DND-41 (cell line): ENCODE results near the gene DDX43.

Experiments used
- ATAC-seq: fragments of 200-7000 bp; cut with Tn5 transposase; 3 replicates; pipeline ENCODE4 v1.9.1; 2021; ENCODE audit warnings: low read depth; ENCODE audit not compliant: insufficient read depth
- DNase-seq: peaks from one replicate; pipeline ENCODE4 v3.0.0-alpha.2; 2020
- H2AFZ ChIP-seq: 2 replicates; pipeline ENCODE4 v1.6.0; 2012; ENCODE audit warnings: low read depth, low read length
- H3K27ac ChIP-seq: 2 replicates; pipeline ENCODE4 v1.5.1; 2012; ENCODE audit warnings: low read length, inconsistent platforms
- H3K27me3 ChIP-seq: fragments of 200-600 bp; sonication (generic); 2 replicates; pipeline ENCODE4 v1.6.0; 2012; ENCODE audit warnings: low read length, mild to moderate bottlenecking, inconsistent platforms; ENCODE audit not compliant: insufficient read depth, poor library complexity
- H3K36me3 ChIP-seq: 2 replicates; pipeline ENCODE4 v1.5.1; 2012; ENCODE audit warnings: low read length, inconsistent platforms; ENCODE audit not compliant: insufficient read depth
- H3K4me1 ChIP-seq: 2 replicates; pipeline ENCODE4 v1.5.1; 2012; ENCODE audit warnings: mild to moderate bottlenecking, low read length; ENCODE audit not compliant: insufficient read depth
- H3K4me2 ChIP-seq: 2 replicates; pipeline ENCODE4 v1.6.0; 2012; ENCODE audit warnings: mild to moderate bottlenecking, moderate library complexity, low read length, inconsistent platforms; ENCODE audit not compliant: insufficient read depth
- H3K4me3 ChIP-seq, 2 experiments: fragments of 200-600 bp in 1 of 2; shearing (Covaris generic) in 1 of 2; 2 replicates each; pipeline ENCODE4 v1.5.1; 2012 to 2016; ENCODE audit warnings: inconsistent platforms in 2 of 2, low read length in 2 of 2, mild to moderate bottlenecking in 2 of 2, low read depth in 1 of 2, moderate library complexity in 1 of 2
- H3K79me2 ChIP-seq: 2 replicates; pipeline ENCODE4 v1.6.0; 2012; ENCODE audit warnings: low read length, inconsistent platforms; ENCODE audit not compliant: insufficient read depth
- H3K9ac ChIP-seq: 2 replicates; pipeline ENCODE4 v1.6.0; 2012; ENCODE audit warnings: low read depth, mild to moderate bottlenecking, inconsistent platforms, low read length, moderate library complexity
- H3K9me3 ChIP-seq: 2 replicates; pipeline ENCODE4 v1.5.1; 2012; ENCODE audit warnings: low read length, moderate library complexity, mild to moderate bottlenecking, inconsistent platforms; ENCODE audit not compliant: insufficient read depth, severe bottlenecking
- H4K20me1 ChIP-seq: 2 replicates; pipeline ENCODE4 v1.6.0; 2012; ENCODE audit warnings: low read length; ENCODE audit not compliant: insufficient read depth
- CTCF ChIP-seq: IDR thresholded peaks from 2 replicates; pipeline ENCODE4 v1.5.1; 2012; ENCODE audit warnings: borderline replicate concordance, low read length, moderate library complexity, mild to moderate bottlenecking; ENCODE audit not compliant: poor library complexity, severe bottlenecking; ENCODE audit errors: extremely low read depth
- EZH2 ChIP-seq: IDR thresholded peaks from 3 replicates; pipeline ENCODE4 v1.6.1; 2012; ENCODE audit warnings: borderline replicate concordance, low read depth, mild to moderate bottlenecking, moderate library complexity, low read length, inconsistent platforms; ENCODE audit not compliant: severe bottlenecking

DDX43 gene

GRCh38 chr6:73418081-73418741 lies 23.6 kb downstream of the DDX43 start:
- DNase-seq (no peak), ATAC-seq (no peak)
- Histone ChIP-seq H3K4me1 (peaks cover 19% of the 10 kb centered on the region), H3K36me3 (no peaks in the 10 kb centered on the region), H4K20me1 (no peaks in the 10 kb centered on the region), H3K27me3 (no peaks in the 10 kb centered on the region), H3K27ac (no peak overlapping the region), H3K79me2 (no peaks in the 10 kb centered on the region), H3K4me2 (no peak overlapping the region), H2AFZ (no peak overlapping the region), H3K9ac (no peak overlapping the region), H3K4me3 (no peak overlapping the region), H3K9me3 (no peaks in the 10 kb centered on the region)
- TF ChIP-seq CTCF (no peak), EZH2 (no peak)

GRCh38 chr6:73421534-73421933 lies 26.9 kb downstream of the DDX43 start:
- no peak for DNase-seq
- Histone ChIP-seq H3K27me3 (no peaks in the 10 kb centered on the region), H3K4me2 (no peak overlapping the region), H2AFZ (no peak overlapping the region), H3K4me3 (no peak overlapping the region), H3K27ac (no peak overlapping the region), H3K79me2 (no peaks in the 10 kb centered on the region), H3K36me3 (no peaks in the 10 kb centered on the region), H3K9ac (no peak overlapping the region), H4K20me1 (no peaks in the 10 kb centered on the region), H3K4me1 (peaks cover 21% of the 10 kb centered on the region), H3K9me3 (no peaks in the 10 kb centered on the region)
- no peak for TF ChIP-seq CTCF
- no peak for TF ChIP-seq EZH2
- ATAC-seq: no peak

GRCh38 chr6:73435236-73435635 lies 40.6 kb downstream of the DDX43 start:
- ATAC-seq: no peak
- DNase-seq: no peak
- no peaks in the 10 kb centered on the region for H3K79me2 ChIP-seq
- H3K27ac ChIP-seq: no peak overlapping the region
- H3K4me3 ChIP-seq: no peak overlapping the region
- no peaks in the 10 kb centered on the region for H3K4me1 ChIP-seq
- H3K9ac ChIP-seq: no peak overlapping the region
- H3K4me2 ChIP-seq: no peak overlapping the region
- H3K27me3 ChIP-seq: no peaks in the 10 kb centered on the region
- H3K36me3 ChIP-seq: no peaks in the 10 kb centered on the region
- TF ChIP-seq CTCF: no peak
- TF ChIP-seq EZH2: no peak
- H2AFZ ChIP-seq: no peak overlapping the region
- H3K9me3 ChIP-seq: no peaks in the 10 kb centered on the region
- no peaks in the 10 kb centered on the region for H4K20me1 ChIP-seq
